Measurements from ENCODE around the gene TRPM1.

- TF ChIP-seq CTCF (IDR thresholded peaks at IDR 0.05) (no peak), POLR2A (IDR thresholded peaks at IDR 0.05) (no peak)
Measured at GRCh38 chr15:31049111-31049510, 52.4 kb downstream of the TRPM1 start.
